HCT116 (cell line): ENCODE data around the gene SPEM1. TPM values are rescaled to one million over a fixed set of nuclear protein-coding genes. Genes with fewer than 3 reads are reported as not detected.

Experiments used
- ATAC-seq: fragments of 200-7000 bp; cut with Tn5 transposase; 2 replicates; pipeline ENCODE4 v1.9.1; 2020; ENCODE audit warnings: mild to moderate bottlenecking, moderate library complexity
- BruUV-seq: library from RNA; stranded (reverse); fragments of 400-500 nt; replicated peaks from 2 replicates; lab custom pipeline; 2021; lab: Mats Ljungman, UMichigan
- CTCF ChIA-PET: fragments of 300-600 bp; sonication (Branson Sonifier 250); formaldehyde crosslinking; loops from one replicate; lab custom pipeline; 2021; ENCODE audit warnings: antibody characterized with exemption; lab: Charles Lee
- POLR2A ChIA-PET: fragments of 300-600, 350-600 bp; sonication (Branson Sonifier 250); formaldehyde crosslinking; loops from one replicate; lab custom pipeline; 2021; ENCODE audit warnings: antibody characterized with exemption; lab: Charles Lee
- RAD21 ChIA-PET, 2 experiments: fragments of 300-600 bp; sonication (Branson Sonifier 250); formaldehyde crosslinking; loops; one replicate each; lab custom pipeline; 2023; ENCODE audit warnings: low total read pairs in 2 of 2; ENCODE audit not compliant: uncharacterized antibody in 2 of 2, unreplicated experiment in 2 of 2, low non-redundant PET in 1 of 2; lab: Charles Lee
- DNase-seq: peaks from one replicate; pipeline ENCODE4 v3.0.0-alpha.2; 2010; ENCODE audit warnings: low read depth, low spot score
- H2AFZ ChIP-seq: fragments of 200-600 bp; shearing (Covaris generic), sonication (generic); 2 replicates; pipeline ENCODE4 v1.6.1; 2017; ENCODE audit warnings: low read depth, mixed run types, mixed read lengths, antibody characterized with exemption, low read length; ENCODE audit not compliant: poor library complexity, severe bottlenecking
- H3K27ac ChIP-seq: 2 replicates; pipeline ENCODE4 v1.5.1; 2012; ENCODE audit warnings: low read depth, low read length
- H3K27me3 ChIP-seq: fragments of 200-600 bp; sonication (generic); 2 replicates; pipeline ENCODE4 v1.6.1; 2016; ENCODE audit warnings: mixed run types, low read length, mixed read lengths; ENCODE audit not compliant: insufficient read depth
- H3K36me3 ChIP-seq, 2 experiments: fragments of 200-500 bp in 1 of 2; fragments of 200-600 bp in 1 of 2; sonication (Bioruptor generic) in 1 of 2; sonication (generic) in 1 of 2; 2 replicates each; pipeline versions ENCODE4 v1.5.1 to v1.6.1; 2014 to 2016; ENCODE audit warnings: low read length in 2 of 2, inconsistent platforms in 1 of 2, mixed read lengths in 1 of 2, mixed run types in 1 of 2; ENCODE audit not compliant: insufficient read depth in 2 of 2, control insufficient read depth in 1 of 2
- H3K4me1 ChIP-seq, 2 experiments: fragments of 200-600 bp in 1 of 2; sonication (generic) in 1 of 2; 2 replicates each; pipeline versions ENCODE4 v1.5.1 to v1.6.1; 2012 to 2017; ENCODE audit warnings: low read length in 2 of 2, inconsistent platforms in 1 of 2, mild to moderate bottlenecking in 1 of 2, mixed read lengths in 1 of 2, mixed run types in 1 of 2, moderate library complexity in 1 of 2; ENCODE audit not compliant: insufficient read depth in 2 of 2, control insufficient read depth in 1 of 2
- H3K4me2 ChIP-seq: fragments of 200-600 bp; sonication (generic); 2 replicates; pipeline ENCODE4 v1.6.1; 2017; ENCODE audit warnings: mixed run types, low read length, mixed read lengths
- H3K4me3 ChIP-seq, 2 experiments: fragments of 200-600 bp in 1 of 2; sonication (generic) in 1 of 2; replicated peaks in 1 of 2; 2 replicates each; pipeline ENCODE4 v1.5.1; 2011 to 2016; ENCODE audit warnings: low read length in 2 of 2, control low read depth in 1 of 2, low read depth in 1 of 2, mild to moderate bottlenecking in 1 of 2, mixed read lengths in 1 of 2, mixed run types in 1 of 2
- H3K79me2 ChIP-seq: fragments of 200-600 bp; sonication (generic); 2 replicates; pipeline ENCODE4 v1.6.1; 2017; ENCODE audit warnings: mild to moderate bottlenecking, mixed run types, low read length, moderate library complexity, mixed read lengths; ENCODE audit not compliant: insufficient read depth
- H3K9ac ChIP-seq: fragments of 200-600 bp; sonication (generic); 2 replicates; pipeline ENCODE4 v1.6.1; 2016; ENCODE audit warnings: low read length, mixed read lengths
- H3K9me2 ChIP-seq: fragments of 200-600 bp; sonication (generic), shearing (Covaris generic); 2 replicates; pipeline ENCODE4 v1.6.1; 2017; ENCODE audit warnings: mixed run types, mild to moderate bottlenecking, moderate library complexity; ENCODE audit not compliant: insufficient read depth
- H3K9me3 ChIP-seq, 2 experiments: fragments of 200-500 bp in 1 of 2; fragments of 200-600 bp in 1 of 2; sonication (Bioruptor generic) in 1 of 2; sonication (generic) in 1 of 2; 2 replicates each; pipeline ENCODE4 v1.6.1; 2014 to 2017; ENCODE audit warnings: low read length in 2 of 2, mixed read lengths in 2 of 2, inconsistent platforms in 1 of 2, low read depth in 1 of 2, mild to moderate bottlenecking in 1 of 2, mixed run types in 1 of 2, moderate library complexity in 1 of 2; ENCODE audit not compliant: control insufficient read depth in 1 of 2, insufficient read depth in 1 of 2
- H4K20me1 ChIP-seq: fragments of 200-600 bp; sonication (generic), shearing (Covaris generic); 2 replicates; pipeline ENCODE4 v1.6.1; 2017; ENCODE audit warnings: mixed run types, mild to moderate bottlenecking, moderate library complexity; ENCODE audit not compliant: insufficient read depth
- CEBPB ChIP-seq: IDR thresholded peaks from 2 replicates; pipeline ENCODE4 v1.6.1; 2012; ENCODE audit warnings: low read depth
- EGR1 ChIP-seq: IDR thresholded peaks from 2 replicates; pipeline ENCODE4 v1.6.1; 2012; ENCODE audit warnings: low read depth
- ELF1 ChIP-seq: IDR thresholded peaks from 2 replicates; pipeline ENCODE4 v1.6.1; 2012; ENCODE audit warnings: low read depth, borderline replicate concordance
- EZH2 ChIP-seq: fragments of 200-600 bp; sonication (generic); IDR thresholded peaks from 2 replicates; pipeline ENCODE4 v1.6.1; 2017; ENCODE audit warnings: antibody characterized with exemption, mixed run types
- EZH2phosphoT487 ChIP-seq: fragments of 200-600 bp; IDR thresholded peaks from 2 replicates; pipeline ENCODE4 v1.6.1; 2018; ENCODE audit warnings: antibody characterized with exemption, borderline replicate concordance
- FOSL1 ChIP-seq: IDR thresholded peaks from 2 replicates; pipeline ENCODE4 v1.6.1; 2012; ENCODE audit warnings: low read depth
- JUND ChIP-seq: IDR thresholded peaks from 2 replicates; pipeline ENCODE4 v1.6.1; 2012
- POLR2A ChIP-seq: IDR thresholded peaks from 2 replicates; pipeline ENCODE4 v1.7.0; 2011; ENCODE audit warnings: borderline replicate concordance; ENCODE audit not compliant: insufficient read depth, insufficient read length; ENCODE audit errors: extremely low read depth
- POLR2AphosphoS5 ChIP-seq: IDR thresholded peaks from 2 replicates; pipeline ENCODE4 v1.6.1; 2011; ENCODE audit warnings: mild to moderate bottlenecking, low read depth, low read length, moderate library complexity
- YY1 ChIP-seq: IDR thresholded peaks from 2 replicates; pipeline ENCODE4 v1.6.1; 2011; ENCODE audit warnings: low read length, low read depth, moderate library complexity, mild to moderate bottlenecking; ENCODE audit not compliant: insufficient replicate concordance; ENCODE audit errors: extremely low read depth
- ZFX ChIP-seq: fragments of 450-650 bp; IDR thresholded peaks from 2 replicates; pipeline ENCODE4 v1.6.1; 2017
- ZNF274 ChIP-seq: fragments of 200-500 bp; sonication (Bioruptor generic); IDR thresholded peaks from 2 replicates; pipeline ENCODE4 v1.6.1; 2014; ENCODE audit warnings: mild to moderate bottlenecking, low read depth, low read length, inconsistent platforms
- intact Hi-C: fragments of 100-400 bp; cut with micrococcal nuclease; formaldehyde crosslinking; loops from 2 replicates; pipeline ENCODE4 v1.10.0; 2022
- total RNA-seq: library from RNA; stranded (reverse); gene quantifications from one replicate; pipeline ENCODE4 v1.2.1, GENCODE V29; 2021; ENCODE audit not compliant: unreplicated experiment
- TF ChIP-seq, protein P1 (sequence below), 3 experiments: fragments of 200-600 bp in 1 of 3; sonication (generic) in 1 of 3; IDR thresholded peaks in 2 of 3; conservative IDR thresholded peaks in 1 of 3; 2 replicates each; pipeline ENCODE4 v1.5.1; 2012 to 2017; ENCODE audit warnings: low read depth in 2 of 3, low read length in 2 of 3, antibody characterized with exemption in 1 of 3, borderline replicate concordance in 1 of 3, control low read depth in 1 of 3, mild to moderate bottlenecking in 1 of 3, mixed read lengths in 1 of 3, mixed run types in 1 of 3, moderate library complexity in 1 of 3; ENCODE audit not compliant: insufficient read depth in 1 of 3
- TF ChIP-seq, protein P2 (sequence below): IDR thresholded peaks from 2 replicates; pipeline ENCODE4 v1.6.1; 2012
- TF ChIP-seq, protein P3 (sequence below): IDR thresholded peaks from 2 replicates; pipeline ENCODE4 v1.6.1; 2012
- TF ChIP-seq, protein P4 (sequence below): IDR thresholded peaks from 2 replicates; pipeline ENCODE4 v1.6.1; 2011; ENCODE audit warnings: mild to moderate bottlenecking, low read length, moderate library complexity; ENCODE audit not compliant: insufficient replicate concordance; ENCODE audit errors: extremely low read depth

Gene SPEM1
- total RNA-seq, 1 experiment from 2014 or later = 0.32 TPM

DNA sequence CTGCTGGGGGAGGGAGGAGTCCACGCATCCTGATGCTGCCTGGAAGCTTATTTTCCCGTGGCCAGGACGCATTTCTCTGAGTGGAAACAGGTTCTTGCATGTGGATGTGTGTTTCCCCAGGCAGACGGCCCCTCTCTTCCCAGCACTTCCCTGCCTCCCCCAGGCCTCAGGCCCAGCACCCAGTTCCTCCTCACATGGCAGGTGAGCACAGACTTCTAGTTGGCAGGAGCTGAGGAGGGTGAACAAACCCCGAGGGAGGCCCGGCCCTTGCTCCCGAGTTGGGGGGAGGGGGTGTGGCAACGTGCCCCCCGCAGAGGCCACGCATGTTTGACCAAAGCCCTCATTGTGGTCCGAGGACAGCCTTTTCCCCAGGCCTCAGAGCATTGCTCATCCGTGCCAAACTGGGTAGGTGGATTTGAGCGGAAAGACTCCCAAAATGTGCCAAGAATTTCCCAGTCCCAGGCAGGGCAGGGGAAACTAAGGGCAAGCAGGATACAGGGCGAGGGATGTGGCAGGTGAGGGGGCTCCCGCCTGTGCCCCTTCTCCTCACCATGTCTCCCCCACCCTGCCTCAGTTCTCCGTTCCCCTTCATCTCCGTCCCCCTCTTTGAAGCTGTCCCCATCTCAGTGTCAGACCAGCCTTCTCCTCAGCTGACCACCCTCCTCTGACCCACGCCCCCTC lies 1.5 kb upstream of the SPEM1 start:
- Histone ChIP-seq H3K79me2 (no peaks in the 10 kb centered on the region), H3K4me3 (no peak overlapping the region), H3K4me1 (peaks cover 0 to under 1% of the 10 kb centered on the region in 2 experiments; a peak in 1 of 4 replicates), H4K20me1 (no peaks in the 10 kb centered on the region), H2AFZ (no peak overlapping the region), H3K27me3 (no peaks in the 10 kb centered on the region), H3K9me2 (no peaks in the 10 kb centered on the region), H3K4me2 (no peak overlapping the region), H3K36me3 (peaks cover 0 to 3% of the 10 kb centered on the region in 2 experiments; a peak in 1 of 4 replicates), H3K9me3 (no peaks in the 10 kb centered on the region), H3K9ac (no peak overlapping the region), H3K27ac (no peak overlapping the region)
- intact Hi-C loops = no loop called here
- POLR2A ChIA-PET = interaction anchor here (1.7 kb wide), 1 partner anchor 15 kb away, joined by 8 read pairs; the partner anchor contains the start of gene TMEM256
- ATAC-seq (no peak), DNase-seq (no peak)
- no peak for TF ChIP-seq CEBPB
- TF ChIP-seq, protein P1, sequence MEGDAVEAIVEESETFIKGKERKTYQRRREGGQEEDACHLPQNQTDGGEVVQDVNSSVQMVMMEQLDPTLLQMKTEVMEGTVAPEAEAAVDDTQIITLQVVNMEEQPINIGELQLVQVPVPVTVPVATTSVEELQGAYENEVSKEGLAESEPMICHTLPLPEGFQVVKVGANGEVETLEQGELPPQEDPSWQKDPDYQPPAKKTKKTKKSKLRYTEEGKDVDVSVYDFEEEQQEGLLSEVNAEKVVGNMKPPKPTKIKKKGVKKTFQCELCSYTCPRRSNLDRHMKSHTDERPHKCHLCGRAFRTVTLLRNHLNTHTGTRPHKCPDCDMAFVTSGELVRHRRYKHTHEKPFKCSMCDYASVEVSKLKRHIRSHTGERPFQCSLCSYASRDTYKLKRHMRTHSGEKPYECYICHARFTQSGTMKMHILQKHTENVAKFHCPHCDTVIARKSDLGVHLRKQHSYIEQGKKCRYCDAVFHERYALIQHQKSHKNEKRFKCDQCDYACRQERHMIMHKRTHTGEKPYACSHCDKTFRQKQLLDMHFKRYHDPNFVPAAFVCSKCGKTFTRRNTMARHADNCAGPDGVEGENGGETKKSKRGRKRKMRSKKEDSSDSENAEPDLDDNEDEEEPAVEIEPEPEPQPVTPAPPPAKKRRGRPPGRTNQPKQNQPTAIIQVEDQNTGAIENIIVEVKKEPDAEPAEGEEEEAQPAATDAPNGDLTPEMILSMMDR (IDR thresholded peaks at IDR 0.05 in 2 of 3, conservative IDR thresholded peaks at IDR 0.05 in 1 of 3; ENCODE audit: borderline replicate concordance in 1 of 3, insufficient read depth in 1 of 3, low read depth in 2 of 3, low read length in 2 of 3) = no peak
- TF ChIP-seq EZH2phosphoT487 = no peak
- TF ChIP-seq, protein P2, sequence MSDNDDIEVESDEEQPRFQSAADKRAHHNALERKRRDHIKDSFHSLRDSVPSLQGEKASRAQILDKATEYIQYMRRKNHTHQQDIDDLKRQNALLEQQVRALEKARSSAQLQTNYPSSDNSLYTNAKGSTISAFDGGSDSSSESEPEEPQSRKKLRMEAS = no peak
- no peak for TF ChIP-seq FOSL1
- TF ChIP-seq, protein P3, sequence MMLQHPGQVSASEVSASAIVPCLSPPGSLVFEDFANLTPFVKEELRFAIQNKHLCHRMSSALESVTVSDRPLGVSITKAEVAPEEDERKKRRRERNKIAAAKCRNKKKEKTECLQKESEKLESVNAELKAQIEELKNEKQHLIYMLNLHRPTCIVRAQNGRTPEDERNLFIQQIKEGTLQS = no peak
- TF ChIP-seq JUND = no peak
- no peak for TF ChIP-seq EGR1
- TF ChIP-seq EZH2 = no peak
- TF ChIP-seq, protein P4, sequence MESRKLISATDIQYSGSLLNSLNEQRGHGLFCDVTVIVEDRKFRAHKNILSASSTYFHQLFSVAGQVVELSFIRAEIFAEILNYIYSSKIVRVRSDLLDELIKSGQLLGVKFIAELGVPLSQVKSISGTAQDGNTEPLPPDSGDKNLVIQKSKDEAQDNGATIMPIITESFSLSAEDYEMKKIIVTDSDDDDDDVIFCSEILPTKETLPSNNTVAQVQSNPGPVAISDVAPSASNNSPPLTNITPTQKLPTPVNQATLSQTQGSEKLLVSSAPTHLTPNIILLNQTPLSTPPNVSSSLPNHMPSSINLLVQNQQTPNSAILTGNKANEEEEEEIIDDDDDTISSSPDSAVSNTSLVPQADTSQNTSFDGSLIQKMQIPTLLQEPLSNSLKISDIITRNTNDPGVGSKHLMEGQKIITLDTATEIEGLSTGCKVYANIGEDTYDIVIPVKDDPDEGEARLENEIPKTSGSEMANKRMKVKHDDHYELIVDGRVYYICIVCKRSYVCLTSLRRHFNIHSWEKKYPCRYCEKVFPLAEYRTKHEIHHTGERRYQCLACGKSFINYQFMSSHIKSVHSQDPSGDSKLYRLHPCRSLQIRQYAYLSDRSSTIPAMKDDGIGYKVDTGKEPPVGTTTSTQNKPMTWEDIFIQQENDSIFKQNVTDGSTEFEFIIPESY = no peak
- no peak for TF ChIP-seq YY1
- TF ChIP-seq ZFX = no peak
- TF ChIP-seq POLR2AphosphoS5 = no peak
- TF ChIP-seq POLR2A = no peak
- TF ChIP-seq ELF1 = no peak
- TF ChIP-seq ZNF274 = no peak
- RAD21 ChIA-PET = no interaction called here
- CTCF ChIA-PET = no interaction called here
- BruUV-seq = no TSS peak
